ENCODE data around the gene PSMB3. TPM values are rescaled to one million over a fixed set of nuclear protein-coding genes. Genes with fewer than 3 reads are reported as not detected.
A peak's percentile ranks its signal among the peaks of the same experiment; 100 is the strongest.

The PSMB3 gene
- total and polyA plus RNA-seq, 9 of the 15 experiments (the other 6 are each of a cell fraction or from before 2014, with no cell fraction given), result 460 to 2,775 (median 574) TPM

GRCh38 chr17:38749223-38750043, 3.1 kb upstream of the PSMB3 start (continued):
- TF ChIP-seq ZNF318 (IDR thresholded peaks at IDR 0.05; ENCODE audit: borderline replicate concordance in 1 of 2, low read depth in 1 of 2), result no peak
- no peak for TF ChIP-seq NR3C1 (CRISPR knock-in tag; IDR thresholded peaks at IDR 0.05)
- no peak for TF ChIP-seq RFX7 (CRISPR knock-in tag; IDR thresholded peaks at IDR 0.05)
- TF ChIP-seq NR4A1 (CRISPR knock-in tag; IDR thresholded peaks at IDR 0.05), result no peak
- no peak for TF ChIP-seq NR4A1 (tag; IDR thresholded peaks at IDR 0.05)
- TF ChIP-seq KAT2B (IDR thresholded peaks at IDR 0.05; ENCODE audit: low read depth, low read length), result no peak
- TF ChIP-seq SIX5 (IDR thresholded peaks at IDR 0.05; ENCODE audit: borderline replicate concordance in 1 of 2, insufficient read depth in 1 of 2, low read depth in 1 of 2, low read length in 2 of 2), result no peak
- no peak for TF ChIP-seq HES1 (IDR thresholded peaks at IDR 0.05; ENCODE audit: low read depth)
- TF ChIP-seq GABPB2 (CRISPR knock-in tag; conservative IDR thresholded peaks at IDR 0.05), result no peak
- TF ChIP-seq ZBTB5 (IDR thresholded peaks at IDR 0.05), result no peak
- TF ChIP-seq JUND (IDR thresholded peaks at IDR 0.05; ENCODE audit: borderline replicate concordance, low read depth, low read length), result 0 out of 2 replicates have a peak, but pooled peaks have one; percentile 2
- TF ChIP-seq JUND (tag; IDR thresholded peaks at IDR 0.05; ENCODE audit: borderline replicate concordance, low read depth, low read length), result peak; percentile 13; the same call in 1 of the 3 replicates
- TF ChIP-seq ERF (CRISPR knock-in tag; IDR thresholded peaks at IDR 0.05), result no peak
- TF ChIP-seq TCFL5 (CRISPR knock-in tag; conservative IDR thresholded peaks at IDR 0.05), result no peak
- TF ChIP-seq ZNF12 (CRISPR knock-in tag; IDR thresholded peaks at IDR 0.05), result no peak
- TF ChIP-seq ELF4 (CRISPR knock-in tag; IDR thresholded peaks at IDR 0.05), result no peak
- no peak for TF ChIP-seq STAT5B (CRISPR knock-in tag; IDR thresholded peaks at IDR 0.05)

Data from K562 (cell line).